Natural killer cell (primary cell): Measurements from ENCODE around the gene TRIM9. TPM values are rescaled to one million over a fixed set of nuclear protein-coding genes. Genes with fewer than 3 reads are reported as not detected.

ENCODE experiments used
- ATAC-seq, 3 donors: fragments of 150-1000 bp in 2 of 3; fragments of 200-7000 bp in 1 of 3; cut with Tn5 transposase; 1 replicate in 1 of 3; 2 replicates in 2 of 3; pipeline ENCODE4 v1.10.0; 2021; ENCODE audit warnings: mild to moderate bottlenecking in 2 of 3, moderate library complexity in 2 of 3
- DNase-seq, 2 donors: peaks; one replicate each; pipeline versions ENCODE4 v3.0.0 to v3.0.0-alpha.2; 2013 to 2021; ENCODE audit warnings: mixed read lengths in 1 of 2
- H3K27ac ChIP-seq: one replicate; pipeline ENCODE4 v1.5.1; 2013; ENCODE audit warnings: mild to moderate bottlenecking, low read length
- H3K27me3 ChIP-seq: one replicate; pipeline ENCODE4 v1.6.1; 2013; ENCODE audit warnings: low read length; ENCODE audit not compliant: control insufficient read depth, insufficient read depth
- H3K36me3 ChIP-seq: one replicate; pipeline ENCODE4 v1.6.1; 2013; ENCODE audit warnings: low read length; ENCODE audit not compliant: control insufficient read depth, insufficient read depth
- H3K4me1 ChIP-seq: one replicate; pipeline ENCODE4 v1.6.1; 2013; ENCODE audit warnings: low read length; ENCODE audit not compliant: control insufficient read depth, insufficient read depth
- H3K4me3 ChIP-seq: one replicate; pipeline ENCODE4 v1.5.1; 2013; ENCODE audit warnings: low read length
- H3K9me3 ChIP-seq: one replicate; pipeline ENCODE4 v1.6.1; 2013; ENCODE audit warnings: low read length; ENCODE audit not compliant: control insufficient read depth, insufficient read depth
- H3K27ac Mint-ChIP-seq, 2 donors: one replicate each; pipeline ENCODE4 v1.8.0; 2022; ENCODE audit warnings: mild to moderate bottlenecking in 2 of 2, mixed read lengths in 2 of 2, moderate library complexity in 1 of 2
- H3K27me3 Mint-ChIP-seq, 2 donors: one replicate each; pipeline ENCODE4 v1.8.0; 2022; ENCODE audit warnings: low read depth in 2 of 2, mixed read lengths in 2 of 2
- H3K36me3 Mint-ChIP-seq: one replicate; pipeline ENCODE4 v1.8.0; 2022; ENCODE audit warnings: mixed read lengths
- H3K4me1 Mint-ChIP-seq, 2 donors: one replicate each; pipeline ENCODE4 v1.8.0; 2022; ENCODE audit warnings: mixed read lengths in 2 of 2
- H3K4me3 Mint-ChIP-seq: one replicate; pipeline ENCODE4 v1.8.0; 2022; ENCODE audit warnings: mild to moderate bottlenecking, moderate library complexity, mixed read lengths
- H3K9me3 Mint-ChIP-seq, 2 donors: one replicate each; pipeline ENCODE4 v1.8.0; 2022; ENCODE audit warnings: mixed read lengths in 2 of 2
- CTCF ChIP-seq: fragments of 200-600 bp; IDR thresholded peaks from one replicate; pipeline ENCODE4 v1.8.0; 2022; ENCODE audit warnings: antibody characterized with exemption
- WGBS: methylation state at CpG from one replicate; pipeline ENCODE4 v1.1.7; 2013; ENCODE audit warnings: missing lambda C conversion rate; ENCODE audit not compliant: insufficient coverage; 5-methylcytosine and 5-hydroxymethylcytosine counted together
- intact Hi-C: fragments of 100-400 bp; cut with micrococcal nuclease; formaldehyde crosslinking; loops from one replicate; pipeline ENCODE4 v1.14.2; 2022
- total RNA-seq, 4 donors: library from RNA; stranded (reverse); fragments of 120-200 nt in 1 of 4; gene quantifications; one replicate each; pipeline versions ENCODE4 v1.2.3 to v1.2.4, GENCODE V29; 2013 to 2022

TRIM9 gene
- total RNA-seq, 3 donors from 2014 or later (not counting 1 experiment from before 2014, with no cell fraction given), result 0.25 to 0.40 (median 0.35) TPM

GRCh38 chr14:50931559-50931958, 163.3 kb downstream of the TRIM9 start:
- TF ChIP-seq CTCF, result no peak
- no peak for ATAC-seq
- H3K4me3 ChIP-seq, result no peak overlapping the region
- Mint-ChIP-seq H3K27me3 (peaks cover 13 to 30% of the 10 kb centered on the region in 2 donors), H3K4me3 (no peak overlapping the region), H3K27ac (no peak overlapping the region), H3K4me1 (no peaks in the 10 kb centered on the region), H3K36me3 (no peaks in the 10 kb centered on the region), H3K9me3 (no peaks in the 10 kb centered on the region)
- no peaks in the 10 kb centered on the region for H3K27me3 ChIP-seq
- intact Hi-C loops, result no loop called here
- no peaks in the 10 kb centered on the region for H3K9me3 ChIP-seq
- 90% methylated on average over 3 of the region's 3 CpGs for WGBS
- no peak for DNase-seq
- no peak overlapping the region for H3K27ac ChIP-seq
- H3K4me1 ChIP-seq, result peaks cover 5% of the 10 kb centered on the region
- no peaks in the 10 kb centered on the region for H3K36me3 ChIP-seq

GRCh38 chr14:50929506-50929905, 165.4 kb downstream of the TRIM9 start:
- intact Hi-C loops, result no loop called here
- peaks cover 5% of the 10 kb centered on the region for H3K4me1 ChIP-seq
- no peak overlapping the region for H3K4me3 ChIP-seq
- TF ChIP-seq CTCF, result no peak
- Mint-ChIP-seq H3K4me1 (no peaks in the 10 kb centered on the region), H3K36me3 (no peaks in the 10 kb centered on the region), H3K27ac (no peak overlapping the region), H3K4me3 (no peak overlapping the region), H3K9me3 (no peaks in the 10 kb centered on the region), H3K27me3 (peaks cover 12 to 30% of the 10 kb centered on the region in 2 donors)
- ATAC-seq (no peak), DNase-seq (no peak)
- H3K27me3 ChIP-seq, result no peaks in the 10 kb centered on the region
- H3K36me3 ChIP-seq, result no peaks in the 10 kb centered on the region
- WGBS, result 70% methylated on average over 2 of the region's 2 CpGs
- no peak overlapping the region for H3K27ac ChIP-seq
- no peaks in the 10 kb centered on the region for H3K9me3 ChIP-seq

- no peaks in the 10 kb centered on the region for H3K36me3 ChIP-seq
Measured at GRCh38 chr14:50928002-50928635, 166.8 kb downstream of the TRIM9 start.

More at GRCh38 chr14:50928002-50928635, 166.8 kb downstream of the TRIM9 start:
- Mint-ChIP-seq H3K4me1 (no peaks in the 10 kb centered on the region), H3K4me3 (no peak overlapping the region), H3K9me3 (no peaks in the 10 kb centered on the region), H3K36me3 (no peaks in the 10 kb centered on the region), H3K27ac (no peak overlapping the region), H3K27me3 (peaks cover 7 to 22% of the 10 kb centered on the region in 2 donors)
- Histone ChIP-seq H3K27me3 (no peaks in the 10 kb centered on the region), H3K27ac (no peak overlapping the region), H3K4me3 (no peak overlapping the region), H3K9me3 (no peaks in the 10 kb centered on the region), H3K4me1 (peaks cover 5% of the 10 kb centered on the region)
- DNase-seq, result no peak
- intact Hi-C loops, result no loop called here
- 64% methylated on average over 6 of the region's 6 CpGs for WGBS
- TF ChIP-seq CTCF, result no peak
- peak in 1 of 3 donors; percentile 73 for ATAC-seq
